HEK293 (cell line): ENCODE data around the gene CDK16.

Source experiments
- BCL11B ChIP-seq: fragments of 450-650 bp; formaldehyde crosslinking; IDR thresholded peaks from 2 replicates; pipeline ENCODE4 v1.5.1; 2016; ENCODE audit warnings: low read depth, missing biosample characterization, missing genetic modification characterization
- GLI4 ChIP-seq: fragments of 450-650 bp; formaldehyde crosslinking; IDR thresholded peaks from 2 replicates; pipeline ENCODE4 v1.5.1; 2016; ENCODE audit warnings: missing biosample characterization, missing genetic modification characterization
- HOXA7 ChIP-seq: sonication (generic); formaldehyde crosslinking; IDR thresholded peaks from 2 replicates; pipeline ENCODE4 v1.8.1; 2022; ENCODE audit warnings: missing genetic modification reagents, borderline replicate concordance
- KLF8 ChIP-seq: fragments of 450-650 bp; formaldehyde crosslinking; IDR thresholded peaks from 2 replicates; pipeline ENCODE4 v1.5.1; 2016; ENCODE audit warnings: missing biosample characterization, missing genetic modification characterization
- REST ChIP-seq: fragments of 450-650 bp; formaldehyde crosslinking; IDR thresholded peaks from 2 replicates; pipeline ENCODE4 v1.5.1; 2016; ENCODE audit warnings: missing biosample characterization, missing genetic modification characterization
- ZFP69B ChIP-seq: fragments of 450-650 bp; formaldehyde crosslinking; IDR thresholded peaks from 2 replicates; pipeline ENCODE4 v1.5.1; 2016; ENCODE audit warnings: missing biosample characterization, missing genetic modification characterization
- ZNF10 ChIP-seq: fragments of 450-650 bp; formaldehyde crosslinking; IDR thresholded peaks from 2 replicates; pipeline ENCODE4 v1.5.1; 2017; ENCODE audit warnings: missing biosample characterization, missing genetic modification characterization
- ZNF138 ChIP-seq: fragments of 450-650 bp; formaldehyde crosslinking; IDR thresholded peaks from 2 replicates; pipeline ENCODE4 v1.5.1; 2016; ENCODE audit warnings: missing biosample characterization, missing genetic modification characterization, borderline replicate concordance
- ZNF148 ChIP-seq: fragments of 450-650 bp; formaldehyde crosslinking; IDR thresholded peaks from 2 replicates; pipeline ENCODE4 v1.5.0; 2017; ENCODE audit warnings: missing biosample characterization, missing genetic modification characterization, borderline replicate concordance
- ZNF174 ChIP-seq: fragments of 450-650 bp; formaldehyde crosslinking; IDR thresholded peaks from 2 replicates; pipeline ENCODE4 v1.5.0; 2017; ENCODE audit warnings: missing biosample characterization, mild to moderate bottlenecking, missing genetic modification characterization
- ZNF248 ChIP-seq: fragments of 450-650 bp; formaldehyde crosslinking; IDR thresholded peaks from 2 replicates; pipeline ENCODE4 v1.5.1; 2017; ENCODE audit warnings: missing biosample characterization, missing genetic modification characterization
- ZNF280D ChIP-seq: fragments of 450-650 bp; formaldehyde crosslinking; IDR thresholded peaks from 2 replicates; pipeline ENCODE4 v1.5.1; 2016; ENCODE audit warnings: missing biosample characterization, missing genetic modification characterization
- ZNF311 ChIP-seq: fragments of 450-650 bp; formaldehyde crosslinking; IDR thresholded peaks from 2 replicates; pipeline ENCODE4 v1.5.1; 2017; ENCODE audit warnings: missing biosample characterization, missing genetic modification characterization, borderline replicate concordance
- ZNF426 ChIP-seq: fragments of 450-650 bp; formaldehyde crosslinking; IDR thresholded peaks from 2 replicates; pipeline ENCODE4 v1.5.1; 2017; ENCODE audit warnings: missing biosample characterization, missing genetic modification characterization, mild to moderate bottlenecking, inconsistent platforms, moderate library complexity
- ZNF48 ChIP-seq: fragments of 450-650 bp; formaldehyde crosslinking; IDR thresholded peaks from 2 replicates; pipeline ENCODE4 v1.5.1; 2016; ENCODE audit warnings: missing biosample characterization, missing genetic modification characterization
- ZNF514 ChIP-seq: fragments of 450-650 bp; formaldehyde crosslinking; IDR thresholded peaks from 2 replicates; pipeline ENCODE4 v1.5.1; 2016; ENCODE audit warnings: missing biosample characterization, missing genetic modification characterization
- ZNF544 ChIP-seq: fragments of 450-650 bp; formaldehyde crosslinking; IDR thresholded peaks from 2 replicates; pipeline ENCODE4 v1.5.0; 2017; ENCODE audit warnings: missing biosample characterization, missing genetic modification characterization
- ZNF558 ChIP-seq: fragments of 450-650 bp; formaldehyde crosslinking; IDR thresholded peaks from 2 replicates; pipeline ENCODE4 v1.5.1; 2016; ENCODE audit warnings: missing biosample characterization, missing genetic modification characterization
- ZNF585B ChIP-seq: fragments of 450-650 bp; formaldehyde crosslinking; IDR thresholded peaks from 2 replicates; pipeline ENCODE4 v1.5.1; 2016; ENCODE audit warnings: missing biosample characterization, missing genetic modification characterization
- ZNF596 ChIP-seq: fragments of 450-650 bp; IDR thresholded peaks from 2 replicates; pipeline ENCODE4 v1.5.0; 2018; ENCODE audit warnings: missing biosample characterization, mild to moderate bottlenecking, missing genetic modification characterization, moderate library complexity
- ZNF658 ChIP-seq: fragments of 450-650 bp; formaldehyde crosslinking; IDR thresholded peaks from 2 replicates; pipeline ENCODE4; 2016; ENCODE audit warnings: missing biosample characterization, missing genetic modification characterization
- ZNF776 ChIP-seq: fragments of 450-650 bp; formaldehyde crosslinking; IDR thresholded peaks from 2 replicates; pipeline ENCODE4 v1.5.0; 2017; ENCODE audit warnings: missing biosample characterization, missing genetic modification characterization, borderline replicate concordance
- ZNF830 ChIP-seq: fragments of 450-650 bp; IDR thresholded peaks from 2 replicates; pipeline ENCODE4 v1.5.0; 2018; ENCODE audit warnings: missing biosample characterization, missing genetic modification characterization, low read depth, mild to moderate bottlenecking, moderate library complexity
- ZNF837 ChIP-seq: fragments of 450-650 bp; formaldehyde crosslinking; IDR thresholded peaks from 2 replicates; pipeline ENCODE4 v1.5.1; 2016; ENCODE audit warnings: missing biosample characterization, missing genetic modification characterization
- ZNF843 ChIP-seq: fragments of 450-650 bp; formaldehyde crosslinking; IDR thresholded peaks from 2 replicates; pipeline ENCODE4 v1.5.1; 2016; ENCODE audit warnings: missing biosample characterization, missing genetic modification characterization
- ZSCAN5A ChIP-seq: fragments of 450-650 bp; formaldehyde crosslinking; IDR thresholded peaks from 2 replicates; pipeline ENCODE4 v1.5.1; 2016; ENCODE audit warnings: missing biosample characterization, missing genetic modification characterization
- TF ChIP-seq, protein P1 (sequence below): fragments of 450-650 bp; formaldehyde crosslinking; IDR thresholded peaks from 2 replicates; pipeline ENCODE4 v1.5.1; 2016; ENCODE audit warnings: missing biosample characterization, missing genetic modification characterization

Gene CDK16

GRCh38 chrX:47218280-47218919, at the start of gene CDK16 (continued):
- no peak for TF ChIP-seq ZNF426 (tag by site-specific recombination)
- peak; percentile 82 for TF ChIP-seq ZFP69B
- peak; percentile 90 for TF ChIP-seq KLF8 (tag by site-specific recombination)
- no peak for TF ChIP-seq ZNF514 (tag by site-specific recombination)
- no peak for TF ChIP-seq GLI4
- no peak for TF ChIP-seq ZNF585B (tag by site-specific recombination)
- TF ChIP-seq ZNF174 (tag by site-specific recombination): no peak
- no peak for TF ChIP-seq ZNF544 (tag by site-specific recombination)
- no peak for TF ChIP-seq ZNF658 (tag by site-specific recombination)
- TF ChIP-seq ZNF148: no peak
- no peak for TF ChIP-seq ZNF558 (tag by site-specific recombination)
- no peak for TF ChIP-seq ZNF596 (tag by site-specific recombination)
- no peak; the same call in 1 of the 2 replicates for TF ChIP-seq ZNF248 (tag by site-specific recombination)
- no peak for TF ChIP-seq ZNF837 (tag by site-specific recombination)
- peak; percentile 71 for TF ChIP-seq ZNF843 (tag by site-specific recombination)
- no peak for TF ChIP-seq HOXA7 (CRISPR knock-in tag)
- TF ChIP-seq ZNF776 (tag by site-specific recombination): no peak
- no peak for TF ChIP-seq ZNF138
- no peak for TF ChIP-seq ZNF48 (tag by site-specific recombination)
- TF ChIP-seq, protein P1, sequence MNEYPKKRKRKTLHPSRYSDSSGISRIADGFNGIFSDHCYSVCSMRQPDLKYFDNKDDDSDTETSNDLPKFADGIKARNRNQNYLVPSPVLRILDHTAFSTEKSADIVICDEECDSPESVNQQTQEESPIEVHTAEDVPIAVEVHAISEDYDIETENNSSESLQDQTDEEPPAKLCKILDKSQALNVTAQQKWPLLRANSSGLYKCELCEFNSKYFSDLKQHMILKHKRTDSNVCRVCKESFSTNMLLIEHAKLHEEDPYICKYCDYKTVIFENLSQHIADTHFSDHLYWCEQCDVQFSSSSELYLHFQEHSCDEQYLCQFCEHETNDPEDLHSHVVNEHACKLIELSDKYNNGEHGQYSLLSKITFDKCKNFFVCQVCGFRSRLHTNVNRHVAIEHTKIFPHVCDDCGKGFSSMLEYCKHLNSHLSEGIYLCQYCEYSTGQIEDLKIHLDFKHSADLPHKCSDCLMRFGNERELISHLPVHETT (tag by site-specific recombination): peak; percentile 95
- no peak for TF ChIP-seq REST (tag by site-specific recombination)
- TF ChIP-seq ZNF311 (tag by site-specific recombination): no peak
- no peak for TF ChIP-seq ZNF280D
- TF ChIP-seq ZNF830 (tag by site-specific recombination): no peak
- no peak for TF ChIP-seq BCL11B
- no peak for TF ChIP-seq ZSCAN5A
- TF ChIP-seq ZNF10 (tag by site-specific recombination): peak; percentile 31; the same call in 1 of the 2 replicates
